Activated CD4-positive, alpha-beta T cell treated with anti-CD3 and anti-CD28 coated beads, Interleukin-2, Interleukin-6, amounts not matched to agents 100 ng/mL and 50 ng/mL, durations not matched to agents 16 hours and 8 hours (primary cell): Measurements from ENCODE around the gene FGD1.

Source experiments
- DNase-seq: peaks from one replicate; pipeline ENCODE4 v3.0.0-alpha.2; 2020

Gene FGD1

GRCh38 chrX:54470054-54470760, 25.8 kb downstream of the FGD1 start:
- no peak for DNase-seq

DNA sequence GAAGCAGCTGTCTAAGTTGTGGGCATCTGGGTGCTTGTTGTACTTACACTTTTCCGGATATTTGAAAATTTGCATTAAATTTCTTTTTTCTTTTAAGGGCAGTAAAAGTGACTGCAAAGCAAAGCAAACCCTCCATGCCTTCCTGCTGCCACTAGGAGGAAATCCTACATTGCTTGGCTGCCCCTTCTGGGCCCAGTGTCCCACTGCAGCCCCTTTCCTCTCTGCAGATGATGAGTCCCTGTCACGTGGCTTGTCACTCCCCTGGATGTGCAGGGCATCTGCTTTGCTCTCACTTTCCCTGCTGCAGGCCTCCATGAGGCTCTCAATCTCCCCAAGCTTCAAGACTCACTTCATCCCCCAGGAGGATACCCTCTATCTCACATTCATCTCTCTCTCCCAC, 43.1 kb downstream of the FGD1 start:
- DNase-seq = no peak

DNA sequence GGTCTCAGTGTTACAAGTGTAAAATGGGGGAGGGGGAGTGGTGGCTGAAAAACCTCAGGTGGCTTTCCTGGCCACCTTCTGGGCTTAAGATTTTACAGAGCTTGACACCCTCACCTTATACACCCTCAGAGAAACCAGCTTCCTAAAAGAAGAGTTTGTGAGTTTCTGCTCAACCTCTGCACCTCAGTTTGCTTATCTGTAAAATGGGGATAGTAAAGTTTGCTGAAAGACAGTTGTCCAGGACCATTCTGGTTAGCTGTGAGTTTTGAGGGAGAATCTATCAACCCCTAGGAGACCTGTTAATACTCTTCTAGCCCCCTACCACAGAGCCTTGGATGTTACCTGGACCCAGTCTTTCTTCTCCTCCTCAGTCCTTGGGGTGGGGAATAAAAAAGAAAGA, 46.1 kb downstream of the FGD1 start:
- no peak for DNase-seq

DNA sequence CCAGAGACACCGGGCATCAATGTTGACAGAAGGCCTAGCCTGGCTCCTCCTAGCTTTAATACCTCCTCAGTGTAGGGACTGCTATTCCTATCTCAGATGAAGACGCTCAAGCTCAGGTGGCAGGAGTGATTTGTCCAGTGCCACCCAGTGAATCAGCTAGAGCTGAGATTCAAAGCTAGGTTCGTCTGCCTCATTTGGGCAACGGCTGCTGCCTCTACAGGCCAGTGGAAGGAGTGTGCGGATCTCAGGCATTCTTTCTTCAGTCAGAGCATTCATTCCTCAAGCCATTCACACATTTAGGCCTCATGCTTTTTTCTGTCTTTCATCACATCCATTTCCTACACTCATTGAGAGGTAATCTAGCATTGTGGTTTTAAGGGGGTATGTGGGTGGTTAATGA, 48.6 kb downstream of the FGD1 start:
- no peak for DNase-seq

DNA sequence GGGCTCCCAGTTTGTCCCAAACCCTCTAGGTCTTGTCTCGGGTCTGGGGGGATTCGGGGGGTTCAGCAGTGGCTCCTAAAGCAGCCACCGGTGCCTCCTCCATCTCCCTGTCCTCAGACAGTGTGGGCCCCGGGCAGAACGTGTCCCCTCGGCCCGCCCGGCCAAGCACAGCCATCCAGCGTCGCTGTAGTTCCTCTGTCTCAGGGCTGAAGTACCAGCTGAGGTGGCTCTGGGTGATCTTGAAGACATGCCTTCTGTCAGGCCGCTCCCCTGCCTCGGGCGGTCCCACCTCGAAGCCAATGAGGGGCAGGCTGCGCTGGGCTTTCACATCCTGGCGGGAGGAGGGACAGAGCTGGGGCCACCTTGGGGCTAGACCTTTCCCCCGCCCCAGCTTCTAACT, 50.0 kb downstream of the FGD1 start:
- DNase-seq = no peak

DNA sequence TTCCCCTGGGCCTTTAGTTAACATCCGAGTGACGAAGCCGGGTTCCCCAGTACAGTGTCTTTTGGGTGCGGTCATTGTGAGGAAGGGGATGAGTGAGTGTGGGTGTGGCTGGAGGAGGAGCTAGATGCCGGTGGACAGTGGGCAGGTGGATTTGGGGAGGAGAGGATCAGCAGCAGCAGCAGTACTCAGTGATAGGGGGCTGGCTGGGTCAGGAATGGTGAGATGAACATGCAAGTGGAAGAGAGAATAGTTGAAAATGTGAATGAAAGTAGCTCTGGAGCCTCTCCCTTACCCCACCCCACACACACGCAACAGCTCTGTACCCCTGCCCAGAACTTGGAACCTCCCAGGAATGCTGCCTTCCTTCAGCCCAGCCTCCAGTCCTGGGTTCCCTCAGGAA, 51.3 kb downstream of the FGD1 start:
- DNase-seq = no peak

DNA sequence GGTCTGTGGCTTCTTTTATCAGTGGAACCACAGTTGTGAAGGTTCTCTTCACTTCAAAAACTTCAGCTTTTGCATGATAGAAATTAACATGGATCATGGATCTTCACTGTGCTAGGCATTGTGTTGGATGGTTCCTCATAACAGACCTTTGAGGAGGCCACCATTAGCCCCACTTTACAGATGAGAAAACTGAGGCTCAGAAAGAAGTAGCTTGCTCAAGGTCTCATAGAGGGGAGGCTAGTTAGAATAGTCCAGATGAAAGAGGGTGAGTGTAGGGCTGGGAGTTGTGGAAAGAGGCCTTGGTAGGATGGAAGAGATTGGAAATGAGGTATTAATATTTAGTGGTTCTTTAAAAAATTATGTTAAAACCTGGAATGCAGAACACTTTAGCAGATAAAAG, 53.2 kb downstream of the FGD1 start:
- no peak for DNase-seq

DNA sequence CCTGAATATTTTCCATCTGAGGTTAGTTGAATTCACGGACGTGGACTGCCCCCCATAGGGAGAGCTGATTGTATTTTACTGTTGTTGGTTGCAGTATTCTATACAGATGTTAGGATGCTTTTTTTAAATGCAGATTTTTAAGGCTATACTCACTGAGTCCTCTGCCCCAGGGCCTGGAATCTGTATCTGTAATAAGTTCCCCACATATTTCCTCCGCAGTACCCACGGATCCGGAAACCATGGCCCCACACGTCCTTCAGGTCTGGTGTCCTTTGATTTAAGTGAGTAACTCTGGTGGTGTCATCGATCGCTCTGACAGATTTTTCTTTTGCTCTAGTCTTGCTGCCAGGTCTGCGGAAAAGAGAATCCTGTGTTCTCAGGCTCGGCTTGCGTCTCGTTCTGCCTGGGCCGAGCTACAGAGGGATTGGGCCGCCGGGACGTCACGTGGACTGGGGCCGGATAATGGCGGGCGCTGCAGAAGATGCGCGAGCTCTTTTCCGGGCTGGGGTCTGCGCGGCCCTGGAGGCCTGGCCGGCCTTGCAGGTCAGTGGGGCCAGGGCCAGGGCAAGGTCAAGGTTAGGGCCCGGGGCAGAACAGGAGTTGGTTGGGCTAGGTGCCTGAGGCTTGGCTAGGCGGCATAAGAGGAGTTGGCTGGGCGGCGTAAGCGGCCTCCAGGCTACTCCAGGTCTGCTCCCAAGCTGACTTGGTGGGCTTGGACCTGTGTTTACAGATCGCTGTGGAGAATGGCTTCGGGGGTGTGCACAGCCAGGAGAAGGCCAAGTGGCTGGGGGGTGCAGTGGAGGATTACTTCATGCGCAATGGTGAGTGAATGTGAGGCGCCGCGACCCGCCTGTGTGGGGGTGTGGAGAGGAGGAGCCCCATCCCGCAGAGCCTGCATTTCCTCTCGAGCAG, 55.8 kb downstream of the FGD1 start, which contains the start of gene TSR2:
TSS of gene TSR2 (plus strand) at position 445 of the 912 bp plus-strand sequence. CDS start at position 463, 18 bp downstream.
- peak; percentile 86 for DNase-seq

- DNase-seq = no peak
Measured at GRCh38 chrX:54435121-54435520, 60.9 kb downstream of the FGD1 start.

GRCh38 chrX:54430519-54430918, 65.5 kb downstream of the FGD1 start:
- DNase-seq = no peak

- no peak for DNase-seq
Measured at GRCh38 chrX:54427837-54428424, 68.1 kb downstream of the FGD1 start.

GRCh38 chrX:54423161-54423888, 72.7 kb downstream of the FGD1 start:
- DNase-seq = peak; percentile 14

DNA sequence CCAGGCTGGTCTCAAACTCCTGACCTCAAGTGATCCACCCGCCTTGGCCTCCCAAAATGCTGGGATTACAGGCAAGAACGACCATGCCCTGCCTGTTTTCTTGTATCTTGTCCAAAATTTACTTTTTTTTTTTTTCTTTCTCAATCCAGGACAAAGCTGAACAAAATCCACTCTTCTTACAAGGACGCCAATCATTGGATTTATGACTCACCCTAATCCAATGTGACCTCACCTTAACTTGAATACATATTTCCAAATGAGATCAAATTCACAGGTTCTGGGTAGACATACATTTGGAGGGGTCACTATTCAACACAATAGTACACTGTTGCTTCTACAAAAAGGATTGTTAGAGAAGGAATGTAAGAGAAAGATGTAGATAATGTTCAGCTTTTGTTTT, 73.9 kb downstream of the FGD1 start:
- no peak for DNase-seq

- DNase-seq = no peak
Measured at GRCh38 chrX:54419559-54420302, 76.3 kb downstream of the FGD1 start.

- no peak for DNase-seq
Measured at GRCh38 chrX:54416965-54417364, 79.1 kb downstream of the FGD1 start.

DNA sequence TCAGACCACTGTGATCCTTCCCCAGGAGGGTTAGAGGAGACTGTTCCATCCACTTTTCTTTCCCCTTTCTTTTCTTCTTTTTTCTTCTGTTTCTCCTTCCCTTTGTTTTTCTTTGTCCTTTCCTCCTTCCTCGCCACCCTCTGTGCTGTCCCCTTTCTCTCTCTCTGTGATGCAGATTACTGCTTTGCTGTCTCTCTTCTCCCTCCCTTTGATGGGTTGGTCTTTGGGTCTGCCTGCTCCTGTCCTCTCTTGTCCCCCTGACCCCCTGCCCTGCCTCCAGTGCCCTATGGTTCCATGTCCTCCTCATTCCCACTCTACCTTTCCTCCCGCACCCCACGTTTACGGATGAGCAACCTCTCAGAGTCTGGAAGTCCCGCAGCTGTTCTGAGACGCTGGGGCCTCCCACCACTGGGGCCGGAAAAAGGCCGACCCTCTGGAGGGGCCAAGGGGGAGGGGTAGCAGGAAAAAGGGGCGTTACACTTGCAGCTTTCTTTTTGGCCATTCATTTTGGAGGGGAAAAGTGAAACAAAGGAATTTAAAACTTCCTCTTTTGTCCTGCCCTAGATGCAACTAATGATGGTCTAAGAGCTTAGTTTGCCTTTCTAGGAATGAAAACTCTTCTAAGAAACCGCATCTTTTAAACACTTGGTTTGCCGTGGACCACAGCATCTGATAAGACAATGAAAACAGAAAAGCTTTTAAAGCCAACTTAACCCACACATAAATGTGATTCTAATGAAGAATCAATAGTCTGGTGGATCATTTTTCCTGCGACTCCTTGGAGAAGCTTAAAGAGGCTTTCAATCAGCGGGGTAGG, 80.3 kb downstream of the FGD1 start:
- DNase-seq = no peak

DNA sequence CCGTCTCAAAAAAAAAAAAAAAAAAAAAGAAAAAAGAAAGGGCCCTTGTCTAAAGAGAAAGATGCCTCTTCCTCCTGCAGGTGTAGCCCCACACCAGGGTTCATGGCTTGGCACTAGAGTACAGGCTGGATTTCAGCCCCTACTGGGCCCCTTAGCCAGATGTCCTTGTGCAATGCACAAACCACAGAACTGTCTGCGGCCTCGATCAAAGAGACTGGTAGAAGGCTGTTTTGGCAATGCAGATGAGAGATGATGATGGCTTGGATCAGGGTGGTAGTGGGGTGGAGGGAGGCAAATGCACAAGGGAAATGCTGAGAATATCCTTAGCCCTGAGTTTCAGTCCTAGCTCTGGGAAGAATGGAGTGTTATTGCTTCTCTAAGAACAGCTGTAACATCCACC, 82.3 kb downstream of the FGD1 start:
- no peak for DNase-seq

DNA sequence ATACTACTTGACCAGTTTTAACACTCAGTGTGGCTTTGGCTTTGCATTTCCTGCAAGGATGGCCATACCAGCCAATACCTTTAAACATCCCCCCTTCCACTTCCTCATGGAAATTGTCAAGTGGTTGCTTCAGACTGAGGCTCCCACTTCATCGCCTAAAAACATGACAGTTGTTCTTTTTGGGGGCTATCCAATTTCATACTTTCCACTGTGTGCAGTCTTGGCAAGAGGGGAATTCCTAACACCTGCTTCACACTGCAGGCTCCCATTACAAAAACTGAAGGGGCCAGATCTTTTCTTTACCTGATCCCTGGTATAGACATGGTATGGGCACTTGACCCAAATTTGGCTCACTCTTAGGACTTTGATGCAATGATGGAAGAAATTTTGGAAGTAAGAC, 84.3 kb downstream of the FGD1 start:
- no peak for DNase-seq

- no peak for DNase-seq
Measured at GRCh38 chrX:54407266-54407665, 88.8 kb downstream of the FGD1 start.

GRCh38 chrX:54397113-54397512, 98.9 kb downstream of the FGD1 start:
- no peak for DNase-seq
